Transverse colon (tissue), 4 donors: ENCODE results near the gene MDN1.

Experiments
- CTCF ChIP-seq, 5 experiments: fragments of 200-600 bp in 3 of 5; fragments of 450-650 bp in 2 of 5; sonication (generic) in 3 of 5; IDR thresholded peaks; 1 replicate in 2 of 5; 2 replicates in 3 of 5; pipeline ENCODE4 v1.5.1; 2016 to 2017; ENCODE audit warnings: antibody characterized with exemption in 5 of 5, inconsistent platforms in 3 of 5, mild to moderate bottlenecking in 2 of 5, moderate library complexity in 1 of 5
- POLR2A ChIP-seq: fragments of 450-650 bp; IDR thresholded peaks from one replicate; pipeline ENCODE4 v1.6.1; 2016; ENCODE audit warnings: antibody characterized with exemption, mild to moderate bottlenecking, moderate library complexity
- POLR2AphosphoS5 ChIP-seq, 3 donors: sonication (generic); formaldehyde crosslinking; IDR thresholded peaks; one replicate each; pipeline ENCODE4 v1.6.1; 2016; ENCODE audit warnings: antibody characterized with exemption in 3 of 3

- TF ChIP-seq CTCF (IDR thresholded peaks at IDR 0.05) (no peak), POLR2AphosphoS5 (IDR thresholded peaks at IDR 0.05) (no peak), POLR2A (no peak)
Observed at GRCh38 chr6:89602166-89602565, 217.4 kb downstream of the MDN1 start.
